Measurements from ENCODE around the gene LRRC26.
A peak's percentile ranks its signal among the peaks of the same experiment; 100 is the strongest.

Gene LRRC26

DNA sequence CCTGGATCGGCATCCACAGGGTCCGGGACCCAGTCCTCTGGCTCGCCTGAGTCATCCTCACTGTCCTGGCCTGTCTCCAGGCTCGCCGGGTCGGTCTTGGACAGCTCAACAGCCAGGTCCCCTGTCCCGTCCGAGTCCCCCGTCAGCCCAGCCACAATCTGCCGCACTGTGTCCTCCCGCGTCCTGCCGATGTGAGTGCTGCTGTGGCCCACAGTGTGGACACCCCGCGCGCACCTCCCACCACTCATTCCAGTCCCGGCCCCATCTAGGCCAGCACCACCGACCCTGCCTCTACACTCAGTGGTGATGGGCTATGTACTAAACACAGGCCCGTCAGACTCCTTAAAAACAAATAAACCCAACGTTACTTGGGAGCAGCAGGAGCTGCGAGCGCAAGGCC lies 11.8 kb upstream of the LRRC26 start:
- DNase-seq: no peak

DNA sequence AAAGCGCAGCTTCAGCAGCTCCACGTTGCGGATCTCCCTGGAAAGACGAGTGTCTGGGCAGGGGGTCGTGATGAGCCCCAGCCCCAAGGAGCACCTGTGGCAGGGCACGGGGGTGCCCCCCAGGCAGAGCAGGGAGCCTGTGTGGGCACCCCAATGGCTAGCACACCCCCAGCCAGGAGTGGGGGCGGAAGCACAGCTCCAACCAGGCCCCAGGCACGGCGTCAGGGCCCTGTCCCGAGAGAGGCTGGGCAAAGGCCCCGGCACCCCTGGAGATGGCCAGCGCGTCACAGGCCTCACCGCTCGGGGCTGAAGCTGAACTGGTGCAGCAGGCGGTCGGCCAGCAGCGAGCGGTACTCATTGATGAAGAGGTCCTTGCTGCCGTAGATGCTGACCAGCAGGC lies 10.6 kb upstream of the LRRC26 start:
- no peak for DNase-seq

- no peak for DNase-seq
Measured at GRCh38 chr9:137179761-137180160, 9.9 kb upstream of the LRRC26 start.

- no peak for DNase-seq
Measured at GRCh38 chr9:137178939-137179630, 9.2 kb upstream of the LRRC26 start.

DNA sequence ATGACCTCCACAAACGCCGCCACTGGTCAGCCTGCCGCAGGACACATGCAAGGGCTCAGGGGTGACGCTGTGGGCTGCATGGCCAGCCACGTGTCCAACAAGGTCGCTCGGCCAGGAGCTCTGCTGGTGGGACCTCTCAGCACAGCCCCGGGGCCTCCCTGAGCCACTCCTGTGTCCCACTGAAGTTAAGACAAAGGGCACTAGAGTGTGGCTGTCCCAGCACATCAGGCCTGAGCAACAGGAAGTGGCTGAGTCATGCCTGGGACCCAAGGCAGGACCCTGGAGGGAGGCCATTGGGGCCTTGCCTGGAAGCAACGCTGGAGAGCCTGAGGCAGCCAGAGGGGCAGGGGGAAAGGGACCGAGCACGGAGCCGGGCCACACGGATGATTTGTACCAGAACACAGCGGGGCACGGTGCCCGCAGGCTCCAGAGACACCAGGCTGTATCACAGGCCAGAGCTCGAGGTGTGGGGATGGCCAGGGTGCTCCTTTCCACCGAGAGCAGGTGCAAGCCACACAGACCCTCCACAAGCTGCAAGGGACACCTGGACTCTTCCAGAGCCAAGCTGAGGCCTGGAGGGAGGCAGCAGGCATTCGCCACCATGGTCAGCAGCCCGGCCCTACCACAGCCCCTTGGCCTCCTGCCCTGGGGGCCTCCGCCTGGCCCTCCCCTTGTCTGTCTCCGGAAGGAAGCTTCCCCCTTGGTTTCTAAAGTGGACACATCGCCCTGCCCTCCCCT lies 8.5 kb upstream of the LRRC26 start:
- DNase-seq: no peak

GRCh38 chr9:137176302-137177182 lies 6.7 kb upstream of the LRRC26 start:
- peak; percentile 23 for DNase-seq

- no peak for DNase-seq
Measured at GRCh38 chr9:137175345-137175961, 5.6 kb upstream of the LRRC26 start.

DNA sequence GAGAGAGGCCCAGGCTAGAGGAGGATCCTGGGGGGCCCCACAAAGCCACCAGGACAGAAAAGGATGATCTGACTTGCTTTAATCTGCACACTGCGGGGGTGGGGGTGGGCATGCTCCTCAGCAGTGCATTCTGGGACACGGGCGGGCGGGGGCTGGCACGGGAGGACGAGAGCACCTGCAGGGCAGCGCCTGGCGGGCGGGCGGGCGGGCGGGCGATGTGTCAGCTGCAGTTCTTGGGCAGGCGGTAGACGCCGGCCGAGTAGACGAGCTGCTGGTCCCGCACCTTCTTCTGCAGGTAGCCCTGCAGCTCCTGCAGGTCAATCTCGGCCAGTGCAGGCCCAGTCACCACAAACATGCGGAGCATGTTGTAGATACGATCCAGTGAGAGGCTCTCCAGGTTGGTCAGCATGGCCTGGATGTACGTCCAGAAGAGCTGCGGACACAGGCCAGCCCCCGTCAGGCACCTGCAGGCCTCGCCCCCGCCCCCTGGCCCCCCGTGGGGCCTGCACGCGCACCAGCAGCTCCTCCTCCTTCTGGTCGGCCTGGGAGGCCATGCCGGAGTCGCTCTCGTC lies 5.0 kb upstream of the LRRC26 start:
- no peak for DNase-seq

DNA sequence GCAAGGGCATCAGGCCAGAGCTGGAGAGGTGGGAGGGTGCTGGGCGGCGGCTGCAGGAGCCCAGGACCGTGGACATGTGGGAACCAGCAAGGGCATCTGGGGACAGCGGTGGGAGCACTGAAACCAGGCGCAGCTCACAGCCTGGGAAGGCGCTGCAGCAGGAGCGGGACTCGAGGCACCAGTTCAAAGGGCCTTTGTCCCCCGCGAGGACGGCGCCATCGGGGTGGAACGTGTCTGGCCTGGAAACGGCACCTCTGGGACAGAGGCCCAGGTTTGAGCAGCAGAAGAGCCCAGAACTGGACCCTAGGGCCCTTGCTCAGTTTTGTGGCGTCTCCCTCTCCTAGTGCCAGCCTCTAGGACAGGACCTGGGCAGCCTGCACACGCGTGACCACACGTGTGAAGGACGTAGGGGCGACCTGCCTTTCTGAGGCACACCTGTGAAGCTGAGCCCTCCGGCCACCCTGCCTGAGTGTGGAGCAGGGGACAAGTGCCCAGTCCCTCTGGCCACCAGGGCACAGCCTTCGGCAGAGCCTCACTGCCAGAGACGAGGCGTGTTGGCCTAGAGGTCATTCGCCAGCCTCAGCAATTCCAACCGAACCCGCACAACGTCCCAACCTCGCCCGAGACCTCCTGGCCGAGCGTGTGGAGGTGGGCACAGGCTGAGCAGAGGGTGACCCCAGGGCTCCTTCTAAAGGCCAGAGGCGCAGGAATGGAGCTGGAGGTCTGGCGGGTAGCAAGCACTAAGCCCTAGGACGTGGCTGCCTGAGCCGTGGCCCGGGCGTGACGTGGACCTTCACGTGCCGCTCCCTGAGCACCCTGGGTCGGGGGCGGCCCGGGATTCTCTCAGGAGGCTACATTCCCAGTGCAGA lies 4.2 kb upstream of the LRRC26 start:
- DNase-seq: no peak

GRCh38 chr9:137172901-137173795 lies 3.3 kb upstream of the LRRC26 start:
- DNase-seq: no peak

GRCh38 chr9:137171149-137171900 lies 1.5 kb upstream of the LRRC26 start:
- no peak for DNase-seq

DNA sequence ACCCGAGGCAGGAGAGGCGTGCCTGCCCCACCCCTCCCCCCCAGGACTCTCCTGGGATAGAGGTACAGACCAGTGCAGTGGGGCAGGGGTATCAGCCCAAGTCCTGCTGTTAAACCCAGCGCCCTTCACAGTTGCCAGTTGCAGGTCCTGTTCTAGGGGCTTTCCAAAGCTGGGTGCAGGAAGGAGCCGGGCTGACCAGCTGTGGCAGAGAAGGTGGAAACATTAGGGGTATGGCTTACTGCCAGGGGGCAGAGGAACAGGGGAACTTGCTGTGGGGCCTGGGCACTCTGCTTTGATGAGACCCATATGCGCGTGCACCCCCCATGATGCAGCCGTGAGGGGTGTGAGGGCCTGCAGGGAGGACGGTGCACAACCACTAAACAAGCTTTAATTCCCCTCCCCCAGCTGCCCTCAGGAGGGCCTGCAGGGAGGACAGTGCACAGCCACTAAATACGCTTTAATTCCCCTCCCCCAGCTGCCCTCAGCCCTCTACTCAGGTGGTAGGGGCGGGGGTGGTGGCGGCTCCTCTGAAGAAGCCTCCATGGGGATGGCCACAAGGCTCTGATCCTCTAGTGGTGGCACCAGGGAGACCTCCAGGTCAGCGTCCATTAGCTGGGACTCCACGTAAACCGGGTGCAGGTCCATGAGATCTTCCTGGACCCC lies 766 bp upstream of the LRRC26 start:
- no peak for DNase-seq

- no peak for DNase-seq
Measured at GRCh38 chr9:137168904-137169856, 671 bp downstream of the LRRC26 start.

GRCh38 chr9:137168573-137168903 lies 1.3 kb downstream of the LRRC26 start:
- no peak for DNase-seq

DNA sequence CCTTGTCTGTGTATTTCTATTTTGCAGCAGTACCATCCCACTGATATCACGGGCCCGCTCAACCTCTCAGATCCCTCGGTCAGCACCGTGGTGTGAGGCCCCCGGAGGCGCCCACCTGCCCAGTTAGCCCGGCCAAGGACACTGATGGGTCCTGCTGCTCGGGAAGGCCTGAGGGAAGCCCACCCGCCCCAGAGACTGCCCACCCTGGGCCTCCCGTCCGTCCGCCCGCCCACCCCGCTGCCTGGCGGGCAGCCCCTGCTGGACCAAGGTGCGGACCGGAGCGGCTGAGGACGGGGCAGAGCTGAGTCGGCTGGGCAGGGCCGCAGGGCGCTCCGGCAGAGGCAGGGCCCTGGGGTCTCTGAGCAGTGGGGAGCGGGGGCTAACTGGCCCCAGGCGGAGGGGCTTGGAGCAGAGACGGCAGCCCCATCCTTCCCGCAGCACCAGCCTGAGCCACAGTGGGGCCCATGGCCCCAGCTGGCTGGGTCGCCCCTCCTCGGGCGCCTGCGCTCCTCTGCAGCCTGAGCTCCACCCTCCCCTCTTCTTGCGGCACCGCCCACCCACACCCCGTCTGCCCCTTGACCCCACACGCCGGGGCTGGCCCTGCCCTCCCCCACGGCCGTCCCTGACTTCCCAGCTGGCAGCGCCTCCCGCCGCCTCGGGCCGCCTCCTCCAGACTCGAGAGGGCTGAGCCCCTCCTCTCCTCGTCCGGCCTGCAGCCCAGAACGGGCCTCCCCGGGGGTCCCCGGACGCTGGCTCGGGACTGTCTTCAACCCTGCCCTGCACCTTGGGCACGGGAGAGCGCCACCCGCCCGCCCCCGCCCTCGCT lies 1.9 kb downstream of the LRRC26 start:
- DNase-seq: no peak

DNA sequence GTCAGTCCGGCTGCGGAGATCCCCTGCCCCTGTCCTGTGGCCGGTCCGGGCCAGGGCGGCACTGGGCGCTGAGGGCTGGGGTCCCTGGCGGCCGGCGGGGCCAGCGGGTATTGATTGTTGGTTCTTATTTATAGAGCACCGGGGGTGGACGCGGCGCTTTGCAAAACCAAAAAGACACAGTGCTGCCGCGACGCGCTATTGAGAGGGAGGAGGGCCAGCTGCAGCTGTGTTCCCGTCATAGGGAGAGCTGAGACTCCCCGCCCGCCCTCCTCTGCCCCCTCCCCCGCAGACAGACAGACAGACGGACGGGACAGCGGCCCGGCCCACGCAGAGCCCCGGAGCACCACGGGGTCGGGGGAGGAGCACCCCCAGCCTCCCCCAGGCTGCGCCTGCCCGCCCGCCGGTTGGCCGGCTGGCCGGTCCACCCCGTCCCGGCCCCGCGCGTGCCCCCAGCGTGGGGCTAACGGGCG lies 2.5 kb downstream of the LRRC26 start:
- DNase-seq: no peak

Measured in CD4-positive, alpha-beta T cell treated with Interferon gamma for 1 hour (primary cell).